ENCODE measurements around the gene OXGR1. TPM values are rescaled to one million over a fixed set of nuclear protein-coding genes. Genes with fewer than 3 reads are reported as not detected.

Gene OXGR1
- total and polyA plus RNA-seq, 2 of the 8 experiments (the other 6 are each of a cell fraction or from before 2014, with no cell fraction given): 0.34 to 1.8 TPM

DNA sequence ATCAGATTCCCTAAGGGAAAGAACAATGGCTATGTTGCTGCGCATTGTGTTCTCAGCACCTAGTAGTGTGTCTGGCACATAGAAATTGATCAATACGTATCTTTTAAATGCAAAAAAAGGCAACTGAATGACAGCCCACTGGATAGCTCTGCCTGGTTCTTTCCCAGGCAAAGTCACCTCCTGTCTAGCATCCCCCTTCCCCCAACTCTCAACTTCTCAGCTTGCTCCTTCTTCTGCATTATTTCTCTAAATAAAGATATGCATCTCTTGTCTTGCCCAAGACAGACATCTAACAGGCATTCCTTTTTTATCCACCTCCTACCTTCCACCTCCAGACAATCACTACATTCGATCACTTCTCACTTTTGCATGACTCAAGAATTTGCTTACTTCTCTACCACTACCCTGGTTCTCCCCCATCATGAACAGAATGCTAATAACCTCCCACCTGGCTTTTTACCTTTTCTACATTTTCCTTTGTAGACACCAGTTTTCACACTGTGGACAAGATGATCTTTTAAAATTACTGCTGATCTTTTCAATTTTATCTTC, 26.5 kb upstream of the OXGR1 start (continued):
- TF ChIP-seq GTF2F1 (IDR thresholded peaks at IDR 0.05; ENCODE audit: borderline replicate concordance, low read depth, low read length) (no peak), JUN (IDR thresholded peaks at IDR 0.05; ENCODE audit: low read depth, low read length) (no peak)
